Measurements from ENCODE around the gene HOXD10.

The HOXD10 gene

DNA sequence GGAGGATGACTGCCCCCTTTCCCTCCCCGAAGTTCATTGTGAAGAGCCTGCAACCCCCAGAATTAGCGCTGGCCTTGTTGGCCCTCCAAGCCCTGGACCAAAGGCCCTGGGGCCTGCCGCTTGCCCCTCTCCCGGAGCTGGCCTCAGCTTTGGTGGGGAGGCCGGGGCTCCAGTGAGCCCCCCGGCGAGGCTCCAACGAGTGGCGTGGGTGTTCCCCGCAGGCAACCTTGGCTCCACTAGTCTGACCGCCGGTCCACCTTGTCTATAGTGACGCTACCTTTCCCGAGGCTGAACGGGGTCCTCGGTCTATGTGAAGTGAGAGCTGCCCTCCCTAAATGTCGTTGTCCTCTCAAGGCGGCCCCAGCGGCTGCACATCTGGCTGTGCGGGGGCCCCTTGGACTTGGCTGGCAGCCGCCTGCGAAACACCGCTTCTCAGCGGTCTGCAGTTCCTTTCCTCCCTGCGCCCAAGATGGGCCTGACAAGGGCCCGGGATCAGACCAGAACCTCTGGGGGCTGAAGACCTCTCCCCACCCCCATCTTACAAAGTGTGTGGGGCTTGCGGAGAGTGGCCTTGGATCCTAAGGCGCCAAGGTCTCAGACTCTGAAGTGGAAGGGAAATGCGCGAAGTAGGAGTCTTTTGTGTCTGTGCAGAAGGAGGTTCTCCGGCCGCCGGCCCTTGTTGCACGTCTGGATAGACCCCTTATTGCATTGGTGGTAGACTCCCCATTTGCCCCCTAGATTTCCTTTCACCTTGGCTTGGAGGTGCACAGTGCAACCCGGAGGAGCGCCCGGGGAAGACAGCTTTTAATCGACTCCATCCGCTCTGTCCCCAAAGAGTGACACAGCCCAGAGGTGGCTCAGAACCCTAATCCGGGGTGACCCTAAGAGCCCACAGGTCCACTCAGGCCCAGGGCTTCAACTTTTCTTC is 3.9 kb upstream of the HOXD10 start:
- WGBS, result 7% methylated on average over 33 of the region's 40 CpGs
- H2AFZ ChIP-seq (ENCODE audit: low read depth, low read length), result no peak overlapping the region
- H3K4me3 ChIP-seq (ENCODE audit: insufficient read depth in 1 of 2, low read depth in 1 of 2, low read length in 2 of 2), result no peak overlapping the region
- H2AK5ac ChIP-seq (ENCODE audit: low read length, severe bottlenecking), result no peak overlapping the region
- no peaks in the 10 kb centered on the region for H3K79me1 ChIP-seq (replicated peaks; ENCODE audit: low read length, poor library complexity, severe bottlenecking)
- no peak overlapping the region for H2BK5ac ChIP-seq (ENCODE audit: low read depth, low read length, poor library complexity, severe bottlenecking)
- H2BK15ac ChIP-seq (ENCODE audit: low read depth, poor library complexity, severe bottlenecking), result no peak overlapping the region
- no peak overlapping the region for H3K27ac ChIP-seq (ENCODE audit: low read length, poor library complexity, severe bottlenecking)
- no peak overlapping the region for H3K9ac ChIP-seq (ENCODE audit: low read length)
- no peaks in the 10 kb centered on the region for H3K36me3 ChIP-seq (ENCODE audit: control insufficient read depth in 1 of 2, insufficient read depth in 2 of 2, low read depth in 1 of 2, low read length in 2 of 2)
- H3K14ac ChIP-seq (ENCODE audit: low read length in 2 of 2), result no peak overlapping the region
- H3K23ac ChIP-seq (ENCODE audit: low read length in 2 of 2), result no peak overlapping the region
- no peak for DNase-seq
- no peak overlapping the region for H3K18ac ChIP-seq (ENCODE audit: low read depth in 1 of 2, low read length in 2 of 2)
- no peak overlapping the region for H2BK120ac ChIP-seq (ENCODE audit: low read depth, low read length)
- no peak overlapping the region for H4K8ac ChIP-seq (ENCODE audit: low read length)
- H3K27me3 ChIP-seq (ENCODE audit: control insufficient read depth in 1 of 2, insufficient read depth in 1 of 2, low read length in 2 of 2), result peaks cover 93 to 96% of the 10 kb centered on the region in 2 experiments
- H3K9me3 ChIP-seq (ENCODE audit: control insufficient read depth, low read length), result no peaks in the 10 kb centered on the region
- H2BK12ac ChIP-seq (ENCODE audit: low read length in 2 of 2), result no peak overlapping the region
- no peak overlapping the region for H3K4me2 ChIP-seq (ENCODE audit: low read length, poor library complexity, severe bottlenecking)
- H3K4ac ChIP-seq (ENCODE audit: low read depth in 1 of 2, low read length in 2 of 2), result no peak overlapping the region
- peaks cover 12% of the 10 kb centered on the region for H3K4me1 ChIP-seq (ENCODE audit: control insufficient read depth, insufficient read depth, low read depth, low read length)
- no peak overlapping the region for H4K91ac ChIP-seq (ENCODE audit: low read length)

DNA sequence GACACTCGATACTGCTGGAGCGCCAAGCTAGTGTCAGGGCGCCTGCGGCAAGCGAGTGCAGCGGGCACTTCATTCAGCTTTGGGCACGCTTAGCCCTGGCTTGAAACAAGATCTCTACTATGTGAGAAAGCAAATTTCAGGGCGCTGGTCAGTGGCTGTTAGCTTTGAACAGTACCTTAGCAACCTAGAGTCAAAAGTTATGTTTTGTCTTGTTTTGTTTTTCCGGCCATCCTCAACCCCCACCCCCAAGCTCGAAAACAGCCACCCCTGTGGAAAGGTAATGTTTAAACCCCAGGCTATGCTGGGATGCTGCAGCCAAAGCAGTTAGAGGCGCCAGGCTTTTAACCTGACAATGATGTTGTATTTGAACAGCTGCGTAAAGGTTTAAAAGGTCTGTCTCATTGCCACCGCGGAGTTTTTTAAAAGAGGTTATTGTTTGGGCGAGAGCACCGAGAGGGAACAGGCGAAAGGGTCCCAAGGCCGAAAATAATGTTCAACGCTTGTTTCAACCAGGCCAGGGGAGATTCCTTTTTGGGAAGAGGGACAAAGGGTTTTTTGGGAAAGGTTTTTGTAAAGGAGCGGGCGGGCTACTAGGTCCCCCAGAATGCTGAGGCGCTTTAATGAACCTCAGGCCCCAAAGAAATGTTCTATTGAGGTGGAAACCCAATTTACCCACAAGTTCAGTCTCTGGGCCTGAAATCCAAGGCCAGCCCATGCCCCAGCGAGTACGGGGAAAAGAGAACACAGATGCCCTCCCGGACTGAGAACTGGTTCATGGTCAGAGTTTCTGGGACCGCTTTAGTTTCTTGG is 2.3 kb upstream of the HOXD10 start:
- no peak overlapping the region for H3K23ac ChIP-seq (ENCODE audit: low read length in 2 of 2)
- peaks cover 97 to 99% of the 10 kb centered on the region in 2 experiments for H3K27me3 ChIP-seq (ENCODE audit: control insufficient read depth in 1 of 2, insufficient read depth in 1 of 2, low read length in 2 of 2)
- no peak overlapping the region for H2BK15ac ChIP-seq (ENCODE audit: low read depth, poor library complexity, severe bottlenecking)
- H4K91ac ChIP-seq (ENCODE audit: low read length), result no peak overlapping the region
- 5% methylated on average over 24 of the region's 26 CpGs for WGBS
- H2BK12ac ChIP-seq (ENCODE audit: low read length in 2 of 2), result no peak overlapping the region
- H3K36me3 ChIP-seq (ENCODE audit: control insufficient read depth in 1 of 2, insufficient read depth in 2 of 2, low read depth in 1 of 2, low read length in 2 of 2), result no peaks in the 10 kb centered on the region
- no peak overlapping the region for H3K4me2 ChIP-seq (ENCODE audit: low read length, poor library complexity, severe bottlenecking)
- H3K14ac ChIP-seq (ENCODE audit: low read length in 2 of 2), result no peak overlapping the region
- H2AFZ ChIP-seq (ENCODE audit: low read depth, low read length), result no peak overlapping the region
- no peak overlapping the region for H3K4ac ChIP-seq (ENCODE audit: low read depth in 1 of 2, low read length in 2 of 2)
- peaks cover 9% of the 10 kb centered on the region for H3K4me1 ChIP-seq (ENCODE audit: control insufficient read depth, insufficient read depth, low read depth, low read length)
- H2AK5ac ChIP-seq (ENCODE audit: low read length, severe bottlenecking), result no peak overlapping the region
- DNase-seq, result no peak
- no peak overlapping the region for H4K8ac ChIP-seq (ENCODE audit: low read length)
- no peaks in the 10 kb centered on the region for H3K79me1 ChIP-seq (replicated peaks; ENCODE audit: low read length, poor library complexity, severe bottlenecking)
- no peak overlapping the region for H3K4me3 ChIP-seq (ENCODE audit: insufficient read depth in 1 of 2, low read depth in 1 of 2, low read length in 2 of 2)
- H3K9me3 ChIP-seq (ENCODE audit: control insufficient read depth, low read length), result no peaks in the 10 kb centered on the region
- H3K9ac ChIP-seq (ENCODE audit: low read length), result no peak overlapping the region
- no peak overlapping the region for H2BK5ac ChIP-seq (ENCODE audit: low read depth, low read length, poor library complexity, severe bottlenecking)
- H2BK120ac ChIP-seq (ENCODE audit: low read depth, low read length), result no peak overlapping the region
- H3K27ac ChIP-seq (ENCODE audit: low read length, poor library complexity, severe bottlenecking), result no peak overlapping the region
- H3K18ac ChIP-seq (ENCODE audit: low read depth in 1 of 2, low read length in 2 of 2), result no peak overlapping the region

GRCh38 chr2:176114930-176115625 is 1.5 kb upstream of the HOXD10 start:
- Histone ChIP-seq H3K36me3 (ENCODE audit: control insufficient read depth in 1 of 2, insufficient read depth in 2 of 2, low read depth in 1 of 2, low read length in 2 of 2) (no peaks in the 10 kb centered on the region), H2AK5ac (ENCODE audit: low read length, severe bottlenecking) (no peak overlapping the region), H3K9ac (ENCODE audit: low read length) (no peak overlapping the region), H2BK15ac (ENCODE audit: low read depth, poor library complexity, severe bottlenecking) (no peak overlapping the region), H2BK120ac (ENCODE audit: low read depth, low read length) (no peak overlapping the region), H3K79me1 (replicated peaks; ENCODE audit: low read length, poor library complexity, severe bottlenecking) (no peaks in the 10 kb centered on the region), H3K23ac (ENCODE audit: low read length in 2 of 2) (no peak overlapping the region), H4K91ac (ENCODE audit: low read length) (no peak overlapping the region), H3K27me3 (ENCODE audit: control insufficient read depth in 1 of 2, insufficient read depth in 1 of 2, low read length in 2 of 2) (peaks cover 97 to 99% of the 10 kb centered on the region in 2 experiments), H2AFZ (ENCODE audit: low read depth, low read length) (no peak overlapping the region), H4K8ac (ENCODE audit: low read length) (no peak overlapping the region), H3K4me1 (ENCODE audit: control insufficient read depth, insufficient read depth, low read depth, low read length) (peaks cover 9% of the 10 kb centered on the region), H3K18ac (ENCODE audit: low read depth in 1 of 2, low read length in 2 of 2) (no peak overlapping the region), H3K4me3 (ENCODE audit: insufficient read depth in 1 of 2, low read depth in 1 of 2, low read length in 2 of 2) (no peak overlapping the region), H3K27ac (ENCODE audit: low read length, poor library complexity, severe bottlenecking) (no peak overlapping the region), H3K9me3 (ENCODE audit: control insufficient read depth, low read length) (no peaks in the 10 kb centered on the region), H2BK12ac (ENCODE audit: low read length in 2 of 2) (no peak overlapping the region), H3K4ac (ENCODE audit: low read depth in 1 of 2, low read length in 2 of 2) (no peak overlapping the region), H3K4me2 (ENCODE audit: low read length, poor library complexity, severe bottlenecking) (no peak overlapping the region), H2BK5ac (ENCODE audit: low read depth, low read length, poor library complexity, severe bottlenecking) (no peak overlapping the region), H3K14ac (ENCODE audit: low read length in 2 of 2) (no peak overlapping the region)
- WGBS, result 0% methylated on average over 3 of the region's 16 CpGs
- DNase-seq, result no peak

Data from mesenchymal stem cell (in vitro differentiated cells and primary cell).